IPS-15b (cell line): ENCODE results near the gene ATG4A.

ENCODE experiments used
- H3K27me3 ChIP-seq: one replicate; pipeline ENCODE4 v1.6.1; 2013; ENCODE audit warnings: low read length; ENCODE audit not compliant: control insufficient read depth, insufficient read depth
- H3K36me3 ChIP-seq: one replicate; pipeline ENCODE4 v1.6.1; 2013; ENCODE audit warnings: low read length; ENCODE audit not compliant: control insufficient read depth, insufficient read depth
- H3K4me1 ChIP-seq: one replicate; pipeline ENCODE4 v1.6.1; 2013; ENCODE audit warnings: mild to moderate bottlenecking, low read length; ENCODE audit not compliant: control insufficient read depth, insufficient read depth
- H3K4me3 ChIP-seq: one replicate; pipeline ENCODE4 v1.5.1; 2013; ENCODE audit warnings: low read depth, low read length
- H3K9ac ChIP-seq: one replicate; pipeline ENCODE4 v1.6.1; 2013; ENCODE audit warnings: low read depth, mild to moderate bottlenecking, low read length
- H3K9me3 ChIP-seq: one replicate; pipeline ENCODE4 v1.6.1; 2013; ENCODE audit warnings: mild to moderate bottlenecking, low read length; ENCODE audit not compliant: control insufficient read depth, insufficient read depth

The ATG4A gene

DNA sequence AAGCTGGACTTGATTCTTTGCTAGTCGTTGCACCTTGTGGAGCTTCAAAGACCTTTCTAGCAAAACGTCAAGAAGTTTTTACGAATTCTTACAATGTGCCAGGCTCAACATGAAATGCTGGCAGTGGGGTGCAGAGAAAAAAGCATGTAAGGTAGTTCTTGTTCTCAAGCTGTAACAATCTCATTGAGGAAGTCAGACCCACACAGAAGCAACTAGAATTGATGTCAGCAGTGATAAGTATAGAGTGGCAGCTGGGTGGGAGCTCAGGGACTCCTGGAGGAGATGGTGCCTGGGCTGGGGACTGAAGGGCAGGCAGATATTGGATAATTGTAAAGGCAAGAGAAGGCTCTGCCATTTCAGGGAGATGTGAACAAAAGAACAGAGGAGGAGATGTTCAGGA lies 82.3 kb downstream of the ATG4A start:
- Histone ChIP-seq H3K9me3 (no peaks in the 10 kb centered on the region), H3K36me3 (peaks cover 3% of the 10 kb centered on the region), H3K9ac (no peak overlapping the region), H3K4me1 (peaks cover 10% of the 10 kb centered on the region), H3K4me3 (no peak overlapping the region), H3K27me3 (no peaks in the 10 kb centered on the region)

- no peaks in the 10 kb centered on the region for H3K27me3 ChIP-seq
- no peak overlapping the region for H3K9ac ChIP-seq
- H3K36me3 ChIP-seq: peaks cover 3% of the 10 kb centered on the region
- no peak overlapping the region for H3K4me3 ChIP-seq
- H3K4me1 ChIP-seq: peaks cover 10% of the 10 kb centered on the region
- H3K9me3 ChIP-seq: no peaks in the 10 kb centered on the region
These were observed 86.0 kb downstream of the ATG4A start for GRCh38 chrX:108177351-108178142.

DNA sequence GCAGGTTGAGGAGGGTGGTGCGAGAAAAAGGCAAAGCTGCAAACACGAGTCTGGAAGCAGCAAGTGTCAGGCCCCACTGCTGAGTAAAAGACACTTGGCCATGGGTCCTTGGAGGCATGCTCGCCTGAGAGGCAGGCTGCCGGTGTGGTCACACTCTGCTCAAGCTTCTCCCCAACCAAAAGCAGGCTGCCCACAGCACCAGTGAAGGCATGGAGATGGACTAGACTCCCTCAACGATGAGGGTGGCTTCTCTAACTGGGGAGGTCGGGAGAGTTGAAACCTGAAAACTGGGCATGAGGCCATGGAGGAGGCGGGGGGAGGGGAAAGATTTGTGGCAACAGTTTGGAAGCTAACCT lies 86.5 kb downstream of the ATG4A start:
- Histone ChIP-seq H3K36me3 (peaks cover 3% of the 10 kb centered on the region), H3K9me3 (no peaks in the 10 kb centered on the region), H3K4me3 (no peak overlapping the region), H3K9ac (no peak overlapping the region), H3K27me3 (no peaks in the 10 kb centered on the region), H3K4me1 (peaks cover 10% of the 10 kb centered on the region)

GRCh38 chrX:108186811-108187210 lies 95.2 kb downstream of the ATG4A start:
- Histone ChIP-seq H3K9ac (no peak overlapping the region), H3K27me3 (no peaks in the 10 kb centered on the region), H3K4me1 (no peaks in the 10 kb centered on the region), H3K9me3 (no peaks in the 10 kb centered on the region), H3K4me3 (no peak overlapping the region), H3K36me3 (no peaks in the 10 kb centered on the region)

DNA sequence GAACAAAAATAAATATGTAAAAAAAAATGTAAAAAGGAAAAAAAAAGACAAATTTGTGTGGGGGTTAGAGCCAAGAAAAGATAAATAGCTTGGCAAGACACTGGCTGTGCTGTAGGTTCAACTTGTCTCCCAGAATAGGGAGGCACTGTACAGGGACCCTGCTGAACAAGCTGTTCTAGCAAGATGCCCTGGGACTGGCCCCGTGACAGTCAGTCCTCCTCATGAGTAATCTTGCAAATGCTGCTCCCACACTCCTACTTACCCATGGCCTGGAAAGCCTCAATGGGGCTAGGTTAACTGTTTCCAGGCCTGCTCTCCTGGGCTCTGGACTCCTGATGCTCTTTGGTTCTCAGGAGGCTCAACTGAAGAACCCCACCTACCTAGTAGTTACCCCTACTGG lies 106.8 kb downstream of the ATG4A start:
- Histone ChIP-seq H3K4me3 (no peak overlapping the region), H3K4me1 (no peaks in the 10 kb centered on the region), H3K9ac (no peak overlapping the region), H3K9me3 (no peaks in the 10 kb centered on the region), H3K36me3 (no peaks in the 10 kb centered on the region), H3K27me3 (no peaks in the 10 kb centered on the region)

GRCh38 chrX:108199041-108199440 lies 107.5 kb downstream of the ATG4A start:
- Histone ChIP-seq H3K4me1 (no peaks in the 10 kb centered on the region), H3K4me3 (no peak overlapping the region), H3K36me3 (no peaks in the 10 kb centered on the region), H3K9ac (no peak overlapping the region), H3K27me3 (no peaks in the 10 kb centered on the region), H3K9me3 (no peaks in the 10 kb centered on the region)

GRCh38 chrX:108199691-108200090 lies 108.1 kb downstream of the ATG4A start:
- no peaks in the 10 kb centered on the region for H3K36me3 ChIP-seq
- no peaks in the 10 kb centered on the region for H3K27me3 ChIP-seq
- no peak overlapping the region for H3K9ac ChIP-seq
- H3K4me3 ChIP-seq: no peak overlapping the region
- no peaks in the 10 kb centered on the region for H3K9me3 ChIP-seq
- H3K4me1 ChIP-seq: no peaks in the 10 kb centered on the region

- Histone ChIP-seq H3K4me3 (no peak overlapping the region), H3K4me1 (no peaks in the 10 kb centered on the region), H3K36me3 (no peaks in the 10 kb centered on the region), H3K27me3 (no peaks in the 10 kb centered on the region), H3K9me3 (no peaks in the 10 kb centered on the region), H3K9ac (no peak overlapping the region)
These were observed 112.0 kb downstream of the ATG4A start for GRCh38 chrX:108203540-108203939.
